HEK293 (cell line): Measurements from ENCODE around the gene ZNF768.
A peak's percentile ranks its signal among the peaks of the same experiment; 100 is the strongest.

Experiments
- ATF2 ChIP-seq: fragments of 450-650 bp; formaldehyde crosslinking; IDR thresholded peaks from 2 replicates; pipeline ENCODE4 v1.5.1; 2016; ENCODE audit warnings: missing biosample characterization, missing genetic modification characterization, low read depth
- IKZF3 ChIP-seq: fragments of 450-650 bp; IDR thresholded peaks from 2 replicates; pipeline ENCODE4 v1.5.0; 2018; ENCODE audit warnings: missing biosample characterization, mild to moderate bottlenecking, missing genetic modification characterization, moderate library complexity
- KLF10 ChIP-seq: fragments of 450-650 bp; IDR thresholded peaks from 2 replicates; pipeline ENCODE4 v1.5.1; 2018; ENCODE audit warnings: missing biosample characterization, mild to moderate bottlenecking, missing genetic modification characterization
- MYNN ChIP-seq: fragments of 450-650 bp; formaldehyde crosslinking; IDR thresholded peaks from 2 replicates; pipeline ENCODE4 v1.5.1; 2016; ENCODE audit warnings: missing biosample characterization, missing genetic modification characterization, borderline replicate concordance
- OSR2 ChIP-seq: fragments of 450-650 bp; formaldehyde crosslinking; IDR thresholded peaks from 2 replicates; pipeline ENCODE4 v1.5.1; 2016; ENCODE audit warnings: missing biosample characterization, missing genetic modification characterization
- PATZ1 ChIP-seq: fragments of 450-650 bp; formaldehyde crosslinking; IDR thresholded peaks from 2 replicates; pipeline ENCODE4 v1.5.1; 2016; ENCODE audit warnings: missing biosample characterization, missing genetic modification characterization
- PRDM1 ChIP-seq: fragments of 450-650 bp; formaldehyde crosslinking; IDR thresholded peaks from 2 replicates; pipeline ENCODE4; 2016; ENCODE audit warnings: missing biosample characterization, missing genetic modification characterization
- SCRT2 ChIP-seq: fragments of 450-650 bp; formaldehyde crosslinking; IDR thresholded peaks from 2 replicates; pipeline ENCODE4 v1.5.1; 2016; ENCODE audit warnings: missing biosample characterization, missing genetic modification characterization
- TCF7L2 ChIP-seq: IDR thresholded peaks from 2 replicates; pipeline ENCODE4 v1.6.1; 2011; ENCODE audit warnings: low read depth, mild to moderate bottlenecking, inconsistent platforms, low read length, moderate library complexity, borderline replicate concordance
- TRIM28 ChIP-seq: IDR thresholded peaks from 2 replicates; pipeline ENCODE4 v1.6.1; 2011; ENCODE audit warnings: low read length, control low read depth, borderline replicate concordance
- ZIC2 ChIP-seq: fragments of 450-650 bp; formaldehyde crosslinking; IDR thresholded peaks from 2 replicates; pipeline ENCODE4 v1.5.1; 2016; ENCODE audit warnings: missing biosample characterization, missing genetic modification characterization
- ZNF2 ChIP-seq: fragments of 450-650 bp; formaldehyde crosslinking; IDR thresholded peaks from 2 replicates; pipeline ENCODE4 v1.5.1; 2016; ENCODE audit warnings: missing biosample characterization, missing genetic modification characterization
- ZNF24 ChIP-seq: fragments of 450-650 bp; formaldehyde crosslinking; IDR thresholded peaks from 2 replicates; pipeline ENCODE4 v1.5.1; 2016; ENCODE audit warnings: missing biosample characterization, missing genetic modification characterization
- ZNF366 ChIP-seq: fragments of 450-650 bp; formaldehyde crosslinking; conservative IDR thresholded peaks from 2 replicates; pipeline ENCODE4 v1.5.1; 2016; ENCODE audit warnings: missing biosample characterization, missing genetic modification characterization
- ZNF394 ChIP-seq: fragments of 450-650 bp; formaldehyde crosslinking; IDR thresholded peaks from 2 replicates; pipeline ENCODE4 v1.5.1; 2016; ENCODE audit warnings: missing biosample characterization, missing genetic modification characterization, mild to moderate bottlenecking, moderate library complexity, borderline replicate concordance
- ZNF518A ChIP-seq: fragments of 450-650 bp; formaldehyde crosslinking; conservative IDR thresholded peaks from 2 replicates; pipeline ENCODE4 v1.5.1; 2016; ENCODE audit warnings: low read depth, missing biosample characterization, missing genetic modification characterization
- ZNF530 ChIP-seq: fragments of 450-650 bp; formaldehyde crosslinking; IDR thresholded peaks from 2 replicates; pipeline ENCODE4 v1.5.1; 2016; ENCODE audit warnings: low read depth, missing biosample characterization, missing genetic modification characterization
- ZNF558 ChIP-seq: fragments of 450-650 bp; formaldehyde crosslinking; IDR thresholded peaks from 2 replicates; pipeline ENCODE4 v1.5.1; 2016; ENCODE audit warnings: missing biosample characterization, missing genetic modification characterization
- ZNF600 ChIP-seq: fragments of 450-650 bp; formaldehyde crosslinking; IDR thresholded peaks from 2 replicates; pipeline ENCODE4 v1.5.1; 2016; ENCODE audit warnings: missing biosample characterization, missing genetic modification characterization
- ZNF626 ChIP-seq: fragments of 450-650 bp; sonication (Bioruptor Pico); formaldehyde crosslinking; IDR thresholded peaks from 2 replicates; pipeline ENCODE4 v1.5.1; 2018; ENCODE audit warnings: missing biosample characterization, missing genetic modification characterization, inconsistent platforms
- ZNF629 ChIP-seq: fragments of 450-650 bp; formaldehyde crosslinking; IDR thresholded peaks from 2 replicates; pipeline ENCODE4 v1.5.1; 2017; ENCODE audit warnings: missing biosample characterization, missing genetic modification characterization
- ZNF664 ChIP-seq: fragments of 450-650 bp; formaldehyde crosslinking; IDR thresholded peaks from 2 replicates; pipeline ENCODE4 v1.5.1; 2016; ENCODE audit warnings: missing biosample characterization, missing genetic modification characterization
- TF ChIP-seq, protein P1 (sequence below): fragments of 450-650 bp; formaldehyde crosslinking; IDR thresholded peaks from 2 replicates; pipeline ENCODE4 v1.5.1; 2017; ENCODE audit warnings: missing biosample characterization, mild to moderate bottlenecking, missing genetic modification characterization, moderate library complexity
- TF ChIP-seq, protein P2 (sequence below): fragments of 450-650 bp; formaldehyde crosslinking; IDR thresholded peaks from 2 replicates; pipeline ENCODE4 v1.5.1; 2016; ENCODE audit warnings: missing biosample characterization, missing genetic modification characterization

The ZNF768 gene

GRCh38 chr16:30567991-30568638 is 41.7 kb upstream of the ZNF768 start (continued):
- TF ChIP-seq ZNF518A (tag by site-specific recombination) (0 out of 2 replicates have a peak, but pooled peaks have one; percentile 21), SCRT2 (tag by site-specific recombination) (peak; percentile 86), KLF10 (tag by site-specific recombination) (peak; percentile 78; the same call in 1 of the 2 replicates), TCF7L2 (peak; percentile 95), PRDM1 (0 out of 2 replicates have a peak, but pooled peaks have one; percentile 9), IKZF3 (tag by site-specific recombination) (peak; percentile 48; the same call in 1 of the 2 replicates), OSR2 (tag by site-specific recombination) (peak; percentile 76), MYNN (tag by site-specific recombination) (no peak), PATZ1 (tag by site-specific recombination) (peak; percentile 60), TRIM28 (peak; percentile 71; the same call in 1 of the 2 replicates), ZIC2 (peak; percentile 95), ZNF626 (tag by site-specific recombination) (no peak), ZNF24 (peak; percentile 84), ZNF366 (tag by site-specific recombination) (peak; percentile 82), ZNF530 (tag by site-specific recombination) (no peak), ATF2 (peak; percentile 74), ZNF558 (tag by site-specific recombination) (0 out of 2 replicates have a peak, but pooled peaks have one; percentile 11), ZNF664 (tag by site-specific recombination) (peak; percentile 63; the same call in 1 of the 2 replicates), ZNF600 (tag by site-specific recombination) (peak; percentile 60), ZNF629 (tag by site-specific recombination) (peak; percentile 90), ZNF394 (tag by site-specific recombination) (peak; percentile 61; the same call in 1 of the 2 replicates), ZNF2 (tag by site-specific recombination) (peak; percentile 81)
- TF ChIP-seq, protein P1, sequence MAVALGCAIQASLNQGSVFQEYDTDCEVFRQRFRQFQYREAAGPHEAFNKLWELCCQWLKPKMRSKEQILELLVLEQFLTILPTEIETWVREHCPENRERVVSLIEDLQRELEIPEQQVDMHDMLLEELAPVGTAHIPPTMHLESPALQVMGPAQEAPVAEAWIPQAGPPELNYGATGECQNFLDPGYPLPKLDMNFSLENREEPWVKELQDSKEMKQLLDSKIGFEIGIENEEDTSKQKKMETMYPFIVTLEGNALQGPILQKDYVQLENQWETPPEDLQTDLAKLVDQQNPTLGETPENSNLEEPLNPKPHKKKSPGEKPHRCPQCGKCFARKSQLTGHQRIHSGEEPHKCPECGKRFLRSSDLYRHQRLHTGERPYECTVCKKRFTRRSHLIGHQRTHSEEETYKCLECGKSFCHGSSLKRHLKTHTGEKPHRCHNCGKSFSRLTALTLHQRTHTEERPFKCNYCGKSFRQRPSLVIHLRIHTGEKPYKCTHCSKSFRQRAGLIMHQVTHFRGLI, result no peak
- TF ChIP-seq, protein P2, sequence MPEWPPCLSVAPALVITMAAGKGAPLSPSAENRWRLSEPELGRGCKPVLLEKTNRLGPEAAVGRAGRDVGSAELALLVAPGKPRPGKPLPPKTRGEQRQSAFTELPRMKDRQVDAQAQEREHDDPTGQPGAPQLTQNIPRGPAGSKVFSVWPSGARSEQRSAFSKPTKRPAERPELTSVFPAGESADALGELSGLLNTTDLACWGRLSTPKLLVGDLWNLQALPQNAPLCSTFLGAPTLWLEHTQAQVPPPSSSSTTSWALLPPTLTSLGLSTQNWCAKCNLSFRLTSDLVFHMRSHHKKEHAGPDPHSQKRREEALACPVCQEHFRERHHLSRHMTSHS (tag by site-specific recombination), result 0 out of 2 replicates have a peak, but pooled peaks have one; percentile 34
